HepG2 (cell line): ENCODE results near the gene HLCS. TPM values are rescaled to one million over a fixed set of nuclear protein-coding genes. Genes with fewer than 3 reads are reported as not detected.

Source experiments
- AKNA ChIP-seq: sonication (generic); formaldehyde crosslinking; IDR thresholded peaks from 2 replicates; pipeline ENCODE4 v1.4.0; 2020; ENCODE audit warnings: missing genetic modification reagents, borderline replicate concordance
- CEBPZ ChIP-seq: IDR thresholded peaks from 2 replicates; pipeline ENCODE4 v1.6.1; 2012; ENCODE audit warnings: low read length, improper control_type of control experiment
- EEA1 ChIP-seq: sonication (generic); formaldehyde crosslinking; IDR thresholded peaks from 2 replicates; pipeline ENCODE4 v1.5.1; 2020; ENCODE audit warnings: mild to moderate bottlenecking, missing genetic modification reagents, borderline replicate concordance
- GFI1 ChIP-seq: sonication (generic); formaldehyde crosslinking; IDR thresholded peaks from 2 replicates; pipeline ENCODE4 v1.5.0; 2020; ENCODE audit warnings: missing genetic modification reagents, mild to moderate bottlenecking, borderline replicate concordance
- GZF1 ChIP-seq: sonication (generic); formaldehyde crosslinking; IDR thresholded peaks from 2 replicates; pipeline ENCODE4 v1.5.1; 2020; ENCODE audit warnings: mild to moderate bottlenecking, missing genetic modification reagents
- MED13 ChIP-seq: sonication (generic); formaldehyde crosslinking; IDR thresholded peaks from 2 replicates; pipeline ENCODE4 v1.5.0; 2020; ENCODE audit warnings: missing genetic modification reagents
- RARA ChIP-seq: IDR thresholded peaks from 2 replicates; pipeline ENCODE4 v1.6.1; 2016; ENCODE audit warnings: missing genetic modification reagents, missing compliant biosample characterization
- RFXANK ChIP-seq: IDR thresholded peaks from 2 replicates; pipeline ENCODE4 v1.6.1; 2016
- THAP8 ChIP-seq: sonication (generic); formaldehyde crosslinking; IDR thresholded peaks from 2 replicates; pipeline ENCODE4 v1.5.1; 2020; ENCODE audit warnings: missing genetic modification reagents, mild to moderate bottlenecking, borderline replicate concordance
- ZNF138 ChIP-seq: sonication (generic); formaldehyde crosslinking; IDR thresholded peaks from 2 replicates; pipeline ENCODE4 v1.5.0; 2020; ENCODE audit warnings: mild to moderate bottlenecking, low read depth, missing genetic modification reagents
- ZNF160 ChIP-seq: sonication (generic); formaldehyde crosslinking; IDR thresholded peaks from 2 replicates; pipeline ENCODE4 v1.8.0; 2022; ENCODE audit warnings: mild to moderate bottlenecking, inconsistent platforms, missing genetic modification reagents
- ZNF180 ChIP-seq: sonication (generic); formaldehyde crosslinking; IDR thresholded peaks from 2 replicates; pipeline ENCODE4 v1.4.0; 2020; ENCODE audit warnings: low read depth, missing genetic modification reagents, borderline replicate concordance
- ZNF275 ChIP-seq: sonication (generic); formaldehyde crosslinking; IDR thresholded peaks from 2 replicates; pipeline ENCODE4 v1.8.0; 2022; ENCODE audit warnings: missing genetic modification reagents, mild to moderate bottlenecking, inconsistent platforms, borderline replicate concordance
- ZNF724P ChIP-seq: sonication (generic); formaldehyde crosslinking; IDR thresholded peaks from 2 replicates; pipeline ENCODE4 v1.8.0; 2022; ENCODE audit warnings: missing genetic modification reagents, borderline replicate concordance
- ZSCAN12 ChIP-seq: sonication (generic); formaldehyde crosslinking; IDR thresholded peaks from 2 replicates; pipeline ENCODE4 v1.9.0; 2021; ENCODE audit warnings: mild to moderate bottlenecking, missing genetic modification reagents
- polyA plus RNA-seq, 8 experiments: library from polyadenylated mRNA; depleted of rRNA in 3 of 8; stranded (reverse) in 7 of 8; unstranded in 1 of 8; fragments of >200 nt; fragmentation: Illumina TruSeq in 4 of 8; extraction: Trizol in 4 of 8; gene quantifications; 2 replicates each; pipeline versions ENCODE4 v1.2.1 to v1.2.3, GENCODE V29; 2011 to 2016; ENCODE audit warnings: low read depth in 4 of 8, missing spikeins in 1 of 8, mixed read lengths in 1 of 8; ENCODE audit not compliant: insufficient read depth in 1 of 8
- total RNA-seq, 5 experiments: library from RNA; depleted of rRNA; stranded (reverse); fragments of >200 nt; fragmentation: Illumina TruSeq; extraction: Trizol; gene quantifications; 2 replicates each; pipeline ENCODE4 v1.2.3, GENCODE V29; 2016; ENCODE audit warnings: low read depth in 1 of 5

HLCS gene
- total and polyA plus RNA-seq, 2 of the 13 experiments (the other 11 are each of a cell fraction or from before 2014, with no cell fraction given): 7.9 to 12.3 TPM

- TF ChIP-seq CEBPZ: no peak
- TF ChIP-seq RARA (CRISPR knock-in tag): peak; percentile 42
- no peak; the same call in 1 of the 2 replicates for TF ChIP-seq ZNF275
- TF ChIP-seq GFI1 (CRISPR knock-in tag): peak; percentile 69; the same call in 1 of the 2 replicates
- no peak for TF ChIP-seq GZF1 (CRISPR knock-in tag)
- TF ChIP-seq RFXANK: 0 out of 2 replicates have a peak, but pooled peaks have one; percentile 76
- no peak for TF ChIP-seq THAP8 (CRISPR knock-in tag)
- peak; percentile 91 for TF ChIP-seq ZSCAN12 (CRISPR knock-in tag)
- 0 out of 2 replicates have a peak, but pooled peaks have one; percentile 63 for TF ChIP-seq AKNA (CRISPR knock-in tag)
- TF ChIP-seq ZNF180 (CRISPR knock-in tag): peak; percentile 68; the same call in 1 of the 2 replicates
- peak; percentile 83; the same call in 1 of the 2 replicates for TF ChIP-seq EEA1 (CRISPR knock-in tag)
- peak; percentile 66; the same call in 1 of the 2 replicates for TF ChIP-seq ZNF160 (CRISPR knock-in tag)
- 0 out of 2 replicates have a peak, but pooled peaks have one; percentile 49 for TF ChIP-seq MED13 (CRISPR knock-in tag)
- no peak; the same call in 1 of the 2 replicates for TF ChIP-seq ZNF138 (CRISPR knock-in tag)
- peak; percentile 94; the same call in 1 of the 2 replicates for TF ChIP-seq ZNF724P (CRISPR knock-in tag)
These were observed 23.4 kb upstream of the HLCS start (continued) for GRCh38 chr21:36989699-36990507.
